ENCODE measurements around the gene ANKDD1B. TPM values are rescaled to one million over a fixed set of nuclear protein-coding genes. Genes with fewer than 3 reads are reported as not detected.

ANKDD1B gene
- total RNA-seq, 1 experiment from 2014 or later = 0.84 TPM

GRCh38 chr5:75616971-75617621, 5.8 kb downstream of the ANKDD1B start:
- POLR2A ChIA-PET = no interaction called here
- DNase-seq (ENCODE audit: low read depth, low spot score) (no peak), ATAC-seq (no peak)
- TF ChIP-seq ATF3 (IDR thresholded peaks at IDR 0.05) (no peak), POLR2AphosphoS5 (IDR thresholded peaks at IDR 0.05; ENCODE audit: low read depth, low read length) (no peak), CEBPB (IDR thresholded peaks at IDR 0.05; ENCODE audit: low read depth) (no peak), FOSL1 (IDR thresholded peaks at IDR 0.05; ENCODE audit: low read depth) (no peak), RAD21 (IDR thresholded peaks at IDR 0.05; ENCODE audit: low read depth) (no peak), SIN3A (IDR thresholded peaks at IDR 0.05; ENCODE audit: low read depth) (no peak), ELF1 (IDR thresholded peaks at IDR 0.05; ENCODE audit: borderline replicate concordance, low read depth) (no peak), REST (IDR thresholded peaks at IDR 0.05; ENCODE audit: low read depth) (no peak), YY1 (IDR thresholded peaks at IDR 0.05; ENCODE audit: extremely low read depth, insufficient replicate concordance, low read depth, low read length) (no peak), CTCF (IDR thresholded peaks at IDR 0.05 in 2 of 3, conservative IDR thresholded peaks at IDR 0.05 in 1 of 3; ENCODE audit: borderline replicate concordance in 1 of 3, insufficient read depth in 1 of 3, low read depth in 2 of 3, low read length in 2 of 3) (no peak), SRF (IDR thresholded peaks at IDR 0.05; ENCODE audit: low read depth) (no peak), ZNF274 (IDR thresholded peaks at IDR 0.05; ENCODE audit: low read depth, low read length) (no peak), EGR1 (IDR thresholded peaks at IDR 0.05; ENCODE audit: low read depth) (no peak)
- RAD21 ChIA-PET (ENCODE audit: low non-redundant PET in 1 of 2, low total read pairs in 2 of 2, uncharacterized antibody in 2 of 2, unreplicated experiment in 2 of 2) = no interaction called here
- no TSS peak for BruUV-seq (replicated peaks)
- Histone ChIP-seq H3K9me2 (ENCODE audit: insufficient read depth) (no peaks in the 10 kb centered on the region), H3K4me3 (replicated peaks in 1 of 2; ENCODE audit: low read depth in 1 of 2, low read length in 2 of 2) (no peak overlapping the region), H3K27me3 (ENCODE audit: insufficient read depth, low read length) (no peaks in the 10 kb centered on the region), H3K27ac (ENCODE audit: low read depth, low read length) (no peak overlapping the region), H3K9me3 (ENCODE audit: control insufficient read depth in 1 of 2, insufficient read depth in 1 of 2, low read depth in 1 of 2, low read length in 2 of 2) (no peaks in the 10 kb centered on the region), H4K20me1 (ENCODE audit: insufficient read depth) (no peaks in the 10 kb centered on the region), H2AFZ (ENCODE audit: low read depth, low read length, poor library complexity, severe bottlenecking) (no peak overlapping the region), H3K36me3 (ENCODE audit: control insufficient read depth in 1 of 2, insufficient read depth in 2 of 2, low read length in 2 of 2) (no peaks in the 10 kb centered on the region), H3K4me2 (ENCODE audit: low read length) (no peak overlapping the region), H3K79me2 (ENCODE audit: insufficient read depth, low read length) (no peaks in the 10 kb centered on the region), H3K9ac (ENCODE audit: low read length) (no peak overlapping the region), H3K4me1 (ENCODE audit: control insufficient read depth in 1 of 2, insufficient read depth in 2 of 2, low read length in 2 of 2) (no peaks in the 10 kb centered on the region)
- CTCF ChIA-PET = no interaction called here
- intact Hi-C loops (cut with micrococcal nuclease) = no loop called here

Data from HCT116 (cell line).